GM18867 (cell line): Measurements from ENCODE around the gene RCOR3.
"Not testable (repeated sequence)": the region's sequence is repeated elsewhere in the genome, so short reads cannot be mapped to it uniquely, and the experiment has no call there.

Experiments used
- ATAC-seq: cut with Tn5 transposase; IDR thresholded peaks from one replicate; pipeline ENCODE4 v1.9.1; 2021; ENCODE audit warnings: mild to moderate bottlenecking, moderate library complexity; ENCODE audit not compliant: unreplicated experiment

The RCOR3 gene

GRCh38 chr1:211337430-211338223 lies 78.5 kb downstream of the RCOR3 start:
- no peak for ATAC-seq

- no peak for ATAC-seq
Measured at GRCh38 chr1:211338224-211338620, 79.1 kb downstream of the RCOR3 start.

- ATAC-seq: no peak
Measured at GRCh38 chr1:211339631-211340041, 80.5 kb downstream of the RCOR3 start.

GRCh38 chr1:211340622-211341507 lies 81.7 kb downstream of the RCOR3 start:
- no peak for ATAC-seq

- no peak for ATAC-seq
Measured at GRCh38 chr1:211341999-211342398, 82.8 kb downstream of the RCOR3 start.

GRCh38 chr1:211343607-211344006 lies 84.4 kb downstream of the RCOR3 start:
- ATAC-seq: no peak

- no peak for ATAC-seq
Measured at GRCh38 chr1:211344152-211344618, 85.0 kb downstream of the RCOR3 start.

GRCh38 chr1:211345719-211346118 lies 86.6 kb downstream of the RCOR3 start:
- ATAC-seq: no peak

- no peak for ATAC-seq
Measured at GRCh38 chr1:211347077-211347844, 88.1 kb downstream of the RCOR3 start.

- ATAC-seq: no peak
Measured at GRCh38 chr1:211348547-211348946, 89.4 kb downstream of the RCOR3 start.

GRCh38 chr1:211349741-211350140 lies 90.6 kb downstream of the RCOR3 start:
- no peak for ATAC-seq

GRCh38 chr1:211352055-211352454 lies 92.9 kb downstream of the RCOR3 start:
- not testable (repeated sequence) for ATAC-seq

- ATAC-seq: no peak
Measured at GRCh38 chr1:211352465-211352864, 93.3 kb downstream of the RCOR3 start.

- ATAC-seq: peak; percentile 85
Measured at GRCh38 chr1:211352985-211353515, 93.9 kb downstream of the RCOR3 start.

- no peak for ATAC-seq
Measured at GRCh38 chr1:211353562-211354212, 94.5 kb downstream of the RCOR3 start.

- no peak for ATAC-seq
Measured at GRCh38 chr1:211355873-211356272, 96.7 kb downstream of the RCOR3 start.

- no peak for ATAC-seq
Measured at GRCh38 chr1:211356723-211357407, 97.7 kb downstream of the RCOR3 start.

GRCh38 chr1:211358685-211359084 lies 99.5 kb downstream of the RCOR3 start:
- no peak for ATAC-seq

- ATAC-seq: no peak
Measured at GRCh38 chr1:211359876-211360275, 100.7 kb downstream of the RCOR3 start.

GRCh38 chr1:211361202-211361601 lies 102.0 kb downstream of the RCOR3 start:
- no peak for ATAC-seq
